SU-DHL-6 (cell line): ENCODE results near the gene SLC34A3.
A peak's percentile ranks its signal among the peaks of the same experiment; 100 is the strongest.

Experiments
- H2AFZ ChIP-seq: fragments of 200-600 bp; sonication (generic); 2 replicates; pipeline ENCODE4 v1.6.1; 2014; ENCODE audit warnings: low read depth, mild to moderate bottlenecking, moderate library complexity, mixed read lengths, antibody characterized with exemption, low read length; ENCODE audit not compliant: severe bottlenecking
- H3F3A ChIP-seq: fragments of 200-600 bp; shearing (Covaris generic); 2 replicates; pipeline ENCODE4 v1.6.0; 2016; ENCODE audit warnings: antibody characterized with exemption, mild to moderate bottlenecking; ENCODE audit not compliant: insufficient read depth
- H3K27ac ChIP-seq: fragments of 200-600 bp; sonication (generic); 2 replicates; pipeline ENCODE4 v1.5.1; 2016; ENCODE audit warnings: low read depth, mild to moderate bottlenecking, low read length, moderate library complexity, mixed read lengths
- H3K27me3 ChIP-seq: fragments of 200-600 bp; sonication (generic), shearing (Covaris generic); 2 replicates; pipeline ENCODE4 v1.6.0; 2014; ENCODE audit warnings: mild to moderate bottlenecking, low read length
- H3K36me3 ChIP-seq: fragments of 200-600 bp; sonication (generic); 2 replicates; pipeline ENCODE4 v1.6.1; 2014; ENCODE audit warnings: mild to moderate bottlenecking, low read length, mixed read lengths
- H3K4me2 ChIP-seq: fragments of 300-600, 200-600 bp; shearing (Covaris generic), sonication (generic); 2 replicates; pipeline ENCODE4 v1.6.0; 2014; ENCODE audit warnings: low read length, low read depth, mild to moderate bottlenecking; ENCODE audit not compliant: poor library complexity, severe bottlenecking
- H3K4me3 ChIP-seq: fragments of 200-600 bp; sonication (generic); 2 replicates; pipeline ENCODE4 v1.5.1; 2014; ENCODE audit warnings: antibody characterized with exemption, low read length, mild to moderate bottlenecking, mixed read lengths; ENCODE audit not compliant: insufficient read depth, poor library complexity, severe bottlenecking
- H3K79me2 ChIP-seq: fragments of 200-600 bp; sonication (generic); 2 replicates; pipeline ENCODE4 v1.6.1; 2014; ENCODE audit warnings: mild to moderate bottlenecking, low read length, moderate library complexity; ENCODE audit not compliant: insufficient read depth
- H3K9ac ChIP-seq: fragments of 200-600 bp; sonication (generic); 2 replicates; pipeline ENCODE4 v1.7.0; 2014; ENCODE audit warnings: mild to moderate bottlenecking, low read length
- H3K9me2 ChIP-seq: fragments of 200-600 bp; sonication (generic); replicated peaks from 2 replicates; pipeline ENCODE4 v1.6.1; 2014; ENCODE audit warnings: low read length; ENCODE audit not compliant: insufficient read depth
- H3K9me3 ChIP-seq: fragments of 200-600 bp; sonication (generic); 2 replicates; pipeline ENCODE4 v1.6.1; 2014; ENCODE audit warnings: low read length, mixed read lengths; ENCODE audit not compliant: insufficient read depth
- H4K20me1 ChIP-seq: fragments of 200-600 bp; sonication (generic); 2 replicates; pipeline ENCODE4 v1.6.1; 2014; ENCODE audit warnings: low read depth, mild to moderate bottlenecking, antibody characterized with exemption, low read length, moderate library complexity, mixed read lengths
- EZH2phosphoT487 ChIP-seq: fragments of 200-600 bp; sonication (generic), shearing (Covaris generic); conservative IDR thresholded peaks from 2 replicates; pipeline ENCODE4 v1.6.1; 2018; ENCODE audit warnings: mild to moderate bottlenecking, antibody characterized with exemption, low read length, moderate library complexity, mixed read lengths
- TF ChIP-seq, protein P1 (sequence below): fragments of 200-600 bp; sonication (generic); IDR thresholded peaks from one replicate; pipeline ENCODE4 v1.5.1; 2017; ENCODE audit warnings: antibody characterized with exemption, mild to moderate bottlenecking, low read length, moderate library complexity; ENCODE audit not compliant: insufficient read depth, poor library complexity, severe bottlenecking

The SLC34A3 gene

DNA sequence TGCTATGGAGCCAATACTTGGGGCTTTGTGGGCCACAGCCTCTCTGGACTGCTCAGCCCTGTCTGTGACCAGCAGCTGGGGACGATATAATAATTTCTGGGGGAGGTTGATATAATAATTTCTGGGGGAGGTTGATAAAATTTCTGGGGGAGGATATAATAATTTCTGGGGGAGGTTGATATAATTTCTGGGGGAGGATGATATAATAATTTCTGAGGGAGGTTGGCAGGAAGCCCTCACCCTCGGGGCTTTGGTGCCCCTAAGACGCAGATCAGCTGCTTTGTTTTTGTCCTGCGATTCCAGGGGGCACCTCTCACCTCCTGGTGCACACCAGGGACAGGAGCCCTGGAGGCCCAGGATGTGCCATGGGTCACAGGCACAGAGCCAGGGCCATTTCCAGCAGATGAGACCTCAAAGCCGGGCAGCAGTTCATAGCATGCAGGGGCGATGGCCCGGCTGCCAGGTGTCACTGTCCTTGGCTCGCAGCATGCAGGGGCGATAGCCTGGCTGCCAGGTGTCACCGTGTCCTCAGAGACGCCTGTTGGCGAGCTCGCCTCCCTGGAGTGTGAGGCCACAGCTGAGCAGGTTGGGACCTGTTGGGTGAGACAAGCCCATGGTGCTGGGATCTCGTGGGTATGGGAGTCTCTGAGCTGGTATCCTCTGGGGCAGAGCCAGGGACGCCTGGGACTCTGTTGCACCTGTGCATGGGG lies 43.1 kb downstream of the SLC34A3 start:
- TF ChIP-seq, protein P1, sequence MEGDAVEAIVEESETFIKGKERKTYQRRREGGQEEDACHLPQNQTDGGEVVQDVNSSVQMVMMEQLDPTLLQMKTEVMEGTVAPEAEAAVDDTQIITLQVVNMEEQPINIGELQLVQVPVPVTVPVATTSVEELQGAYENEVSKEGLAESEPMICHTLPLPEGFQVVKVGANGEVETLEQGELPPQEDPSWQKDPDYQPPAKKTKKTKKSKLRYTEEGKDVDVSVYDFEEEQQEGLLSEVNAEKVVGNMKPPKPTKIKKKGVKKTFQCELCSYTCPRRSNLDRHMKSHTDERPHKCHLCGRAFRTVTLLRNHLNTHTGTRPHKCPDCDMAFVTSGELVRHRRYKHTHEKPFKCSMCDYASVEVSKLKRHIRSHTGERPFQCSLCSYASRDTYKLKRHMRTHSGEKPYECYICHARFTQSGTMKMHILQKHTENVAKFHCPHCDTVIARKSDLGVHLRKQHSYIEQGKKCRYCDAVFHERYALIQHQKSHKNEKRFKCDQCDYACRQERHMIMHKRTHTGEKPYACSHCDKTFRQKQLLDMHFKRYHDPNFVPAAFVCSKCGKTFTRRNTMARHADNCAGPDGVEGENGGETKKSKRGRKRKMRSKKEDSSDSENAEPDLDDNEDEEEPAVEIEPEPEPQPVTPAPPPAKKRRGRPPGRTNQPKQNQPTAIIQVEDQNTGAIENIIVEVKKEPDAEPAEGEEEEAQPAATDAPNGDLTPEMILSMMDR = no peak
- no peak for TF ChIP-seq EZH2phosphoT487
- Histone ChIP-seq H3K79me2 (no peaks in the 10 kb centered on the region), H3K9me3 (no peaks in the 10 kb centered on the region), H3K27ac (0 out of 2 replicates have a peak overlapping the region, but pooled peaks have one; percentile 5), H3K36me3 (no peaks in the 10 kb centered on the region), H3K9me2 (no peaks in the 10 kb centered on the region), H3K4me3 (no peak overlapping the region), H2AFZ (no peak overlapping the region), H3K4me2 (no peak overlapping the region), H3F3A (0 out of 2 replicates have a peak, but pooled peaks cover 4% of the 10 kb centered on the region), H4K20me1 (no peaks in the 10 kb centered on the region), H3K9ac (no peak overlapping the region), H3K27me3 (no peaks in the 10 kb centered on the region)

GRCh38 chr9:137275203-137275587 lies 44.5 kb downstream of the SLC34A3 start:
- H3K27ac ChIP-seq = no peak overlapping the region
- no peaks in the 10 kb centered on the region for H3K36me3 ChIP-seq
- H3K4me3 ChIP-seq = no peak overlapping the region
- H3K9me2 ChIP-seq = no peaks in the 10 kb centered on the region
- no peaks in the 10 kb centered on the region for H3F3A ChIP-seq
- no peak overlapping the region for H3K4me2 ChIP-seq
- H2AFZ ChIP-seq = no peak overlapping the region
- H4K20me1 ChIP-seq = no peaks in the 10 kb centered on the region
- no peaks in the 10 kb centered on the region for H3K9me3 ChIP-seq
- TF ChIP-seq EZH2phosphoT487 = no peak
- TF ChIP-seq, protein P1 = no peak
- H3K27me3 ChIP-seq = no peaks in the 10 kb centered on the region
- no peak overlapping the region for H3K9ac ChIP-seq
- H3K79me2 ChIP-seq = no peaks in the 10 kb centered on the region

DNA sequence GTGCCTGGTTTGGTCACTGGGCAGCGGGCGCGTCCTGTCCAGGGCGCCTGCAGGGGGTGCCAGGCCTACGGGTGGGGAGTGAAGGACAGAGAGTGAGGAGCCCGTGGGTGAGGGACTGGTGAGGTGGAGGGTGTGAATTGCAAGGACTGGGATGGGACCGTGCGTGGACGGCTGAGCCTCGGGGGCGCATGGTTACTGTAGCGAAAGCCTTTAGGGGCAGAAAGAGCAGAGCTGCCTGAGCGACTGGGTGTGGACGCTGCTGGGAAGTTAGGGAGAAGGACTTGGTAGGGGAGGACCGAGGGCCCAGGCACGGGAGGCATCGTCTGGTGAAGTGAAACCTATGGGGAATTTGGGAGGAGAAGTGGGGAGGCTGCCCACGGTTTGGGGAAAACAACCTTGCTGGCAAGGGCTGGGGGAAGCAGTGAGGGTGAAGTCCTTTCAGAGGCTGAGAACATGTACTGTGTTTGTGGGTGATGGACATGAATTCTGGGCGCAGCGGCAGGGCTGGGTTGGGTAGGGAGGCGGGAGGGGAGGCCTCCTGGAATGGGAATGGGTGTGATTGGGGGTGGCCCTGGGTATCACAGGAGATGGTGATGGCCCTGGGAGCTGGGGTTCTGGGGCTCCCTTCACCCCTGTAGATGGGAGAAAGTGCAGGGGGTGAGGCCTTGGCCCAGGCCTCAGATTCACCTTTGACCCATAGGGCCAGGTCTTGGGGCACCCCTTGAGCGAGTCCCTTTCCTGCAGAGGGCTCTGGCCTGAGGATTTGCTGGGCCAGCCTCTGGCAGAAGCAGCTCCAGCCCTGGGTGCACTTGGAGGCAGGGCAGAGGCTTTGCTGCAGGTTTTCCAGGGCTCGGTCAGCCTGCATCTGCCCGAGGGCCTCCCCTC lies 45.1 kb downstream of the SLC34A3 start:
- Histone ChIP-seq H3F3A (no peaks in the 10 kb centered on the region), H3K9me2 (no peaks in the 10 kb centered on the region), H3K36me3 (no peaks in the 10 kb centered on the region), H3K27ac (0 out of 2 replicates have a peak overlapping the region, but pooled peaks have one; percentile 62), H3K9ac (no peak overlapping the region), H3K4me2 (no peak overlapping the region), H3K79me2 (no peaks in the 10 kb centered on the region), H3K9me3 (no peaks in the 10 kb centered on the region), H2AFZ (no peak overlapping the region), H3K27me3 (no peaks in the 10 kb centered on the region), H3K4me3 (no peak overlapping the region), H4K20me1 (no peaks in the 10 kb centered on the region)
- TF ChIP-seq, protein P1 = no peak
- no peak for TF ChIP-seq EZH2phosphoT487
